Eye (tissue), 1 donor: Measurements from ENCODE around the gene RFT1.

Experiments
- DNase-seq: peaks from one replicate; pipeline ENCODE4 v3.0.0-alpha.2; 2015

The RFT1 gene

GRCh38 chr3:53149699-53150098 lies 19.5 kb upstream of the RFT1 start:
- DNase-seq, result no peak

GRCh38 chr3:53149006-53149690 lies 18.9 kb upstream of the RFT1 start:
- DNase-seq, result no peak

- no peak for DNase-seq
Measured at GRCh38 chr3:53147903-53148400, 17.7 kb upstream of the RFT1 start.

- no peak for DNase-seq
Measured at GRCh38 chr3:53147151-53147902, 17.1 kb upstream of the RFT1 start.

GRCh38 chr3:53146319-53146891 lies 16.2 kb upstream of the RFT1 start:
- peak; percentile 57 for DNase-seq

GRCh38 chr3:53145713-53146080 lies 15.5 kb upstream of the RFT1 start:
- no peak for DNase-seq

GRCh38 chr3:53144862-53145712 lies 14.9 kb upstream of the RFT1 start:
- DNase-seq, result no peak

GRCh38 chr3:53144446-53144845 lies 14.2 kb upstream of the RFT1 start:
- no peak for DNase-seq

- DNase-seq, result no peak
Measured at GRCh38 chr3:53142986-53143385, 12.8 kb upstream of the RFT1 start.

GRCh38 chr3:53140847-53141845 lies 10.9 kb upstream of the RFT1 start:
- DNase-seq, result no peak

GRCh38 chr3:53139906-53140846 lies 9.9 kb upstream of the RFT1 start:
- no peak for DNase-seq

- no peak for DNase-seq
Measured at GRCh38 chr3:53137835-53138446, 7.7 kb upstream of the RFT1 start.

GRCh38 chr3:53137221-53137620 lies 7.0 kb upstream of the RFT1 start:
- DNase-seq, result no peak

GRCh38 chr3:53134631-53135232 lies 4.5 kb upstream of the RFT1 start:
- DNase-seq, result peak; percentile 73

- DNase-seq, result no peak
Measured at GRCh38 chr3:53132347-53132746, 2.1 kb upstream of the RFT1 start.

- no peak for DNase-seq
Measured at GRCh38 chr3:53131096-53131495, 861 bp upstream of the RFT1 start.

- no peak for DNase-seq
Measured at GRCh38 chr3:53129344-53129743, 891 bp downstream of the RFT1 start.

- peak; percentile 63 for DNase-seq
Measured at GRCh38 chr3:53126601-53127000, 3.6 kb downstream of the RFT1 start.

- DNase-seq, result no peak
Measured at GRCh38 chr3:53123953-53124352, 6.3 kb downstream of the RFT1 start.

GRCh38 chr3:53123510-53123909 lies 6.7 kb downstream of the RFT1 start:
- no peak for DNase-seq
